NCI-H69 (cell line): ENCODE measurements around the gene LPGAT1.
"Not testable (repeated sequence)": the region's sequence is repeated elsewhere in the genome, so short reads cannot be mapped to it uniquely, and the experiment has no call there.

Source experiments
- DNase-seq: peaks from one replicate; lab custom pipeline; 2025; lab: John Stamatoyannopoulos, UW

LPGAT1 gene

DNA sequence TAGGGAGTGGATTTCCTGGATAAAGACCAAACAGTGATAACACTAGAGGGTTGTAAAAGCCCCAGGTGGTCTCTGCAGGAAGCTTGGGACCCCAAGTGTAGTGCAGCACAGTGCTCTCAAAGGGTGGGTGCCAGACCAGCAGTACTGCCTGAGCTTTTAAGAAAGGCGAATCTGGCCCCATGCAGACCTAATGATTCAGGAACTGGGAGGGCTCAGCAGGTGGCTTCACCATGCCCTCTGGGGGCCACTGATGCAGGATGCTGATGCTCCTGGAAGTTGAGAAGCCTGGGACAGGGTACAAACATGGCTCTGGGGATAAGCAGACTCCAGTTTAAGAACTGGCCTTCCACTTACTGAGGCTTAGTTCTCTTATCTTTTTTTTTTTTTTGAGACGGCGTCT is 126.0 kb downstream of the LPGAT1 start:
- no peak for DNase-seq

- peak; percentile 92 for DNase-seq
These were observed 126.6 kb downstream of the LPGAT1 start for GRCh38 chr1:211703812-211704537.

DNA sequence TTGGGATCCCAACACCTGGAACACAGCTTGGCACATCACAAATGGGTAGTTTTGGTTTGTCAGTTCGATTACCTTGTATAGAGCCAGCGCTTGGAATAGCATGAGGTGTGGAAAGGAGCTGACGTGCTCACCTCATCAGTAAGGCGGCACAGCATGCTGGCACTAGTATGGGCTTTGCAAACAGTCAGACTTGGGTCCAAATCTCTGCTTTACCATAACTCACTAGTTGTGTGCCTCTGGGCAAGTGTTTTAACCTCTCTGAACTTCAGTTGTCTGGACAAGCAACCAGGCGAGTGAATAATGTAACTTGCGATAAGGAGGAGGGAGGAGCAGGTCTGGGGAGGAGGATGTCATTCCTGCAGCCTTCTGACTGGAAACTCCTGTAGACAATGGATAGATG is 128.8 kb downstream of the LPGAT1 start:
- DNase-seq, result no peak

DNA sequence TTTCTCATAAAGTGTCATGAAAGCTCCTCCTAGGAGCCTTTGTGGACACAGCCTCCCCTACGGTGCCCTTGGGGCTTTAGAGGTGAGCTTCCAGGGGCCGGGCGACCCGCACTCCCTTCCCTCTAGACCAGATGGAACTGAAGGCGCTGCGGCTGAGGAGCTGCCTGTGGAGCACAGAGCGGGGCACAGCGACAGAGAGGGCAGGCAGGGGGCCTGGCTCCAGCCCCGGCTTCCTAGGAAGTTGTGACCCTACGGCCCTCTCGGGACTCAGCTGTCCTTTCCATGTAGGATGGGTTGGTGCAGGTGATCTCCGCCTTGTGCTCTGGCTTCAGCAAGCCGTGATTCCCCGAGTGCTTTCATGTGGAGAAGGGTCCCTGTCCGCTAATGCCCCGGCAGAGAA is 131.5 kb downstream of the LPGAT1 start:
- DNase-seq, result no peak

GRCh38 chr1:211698161-211699026 is 132.2 kb downstream of the LPGAT1 start:
- peak; percentile 90 for DNase-seq

DNA sequence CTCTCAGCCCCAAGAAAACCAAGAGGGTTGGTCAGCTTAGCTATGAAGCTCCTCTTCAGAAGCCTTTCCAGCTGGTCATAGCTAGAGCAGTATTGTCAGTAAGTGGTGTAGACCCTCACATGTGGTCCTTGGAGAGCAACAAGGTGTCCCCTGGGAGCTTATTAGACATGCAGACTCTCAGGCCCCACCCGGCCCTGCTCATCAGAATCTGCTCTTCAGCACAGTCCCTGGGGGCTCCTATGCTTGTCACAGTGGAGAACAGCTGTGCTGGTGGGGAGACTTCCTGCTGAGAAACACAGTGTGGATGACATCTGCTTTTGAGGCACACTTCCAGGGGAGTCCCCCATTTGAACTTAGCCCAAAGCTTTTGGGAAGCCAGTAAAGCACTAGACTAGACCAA is 133.2 kb downstream of the LPGAT1 start:
- DNase-seq, result peak; percentile 89

GRCh38 chr1:211695135-211695816 is 135.3 kb downstream of the LPGAT1 start:
- DNase-seq, result no peak

DNA sequence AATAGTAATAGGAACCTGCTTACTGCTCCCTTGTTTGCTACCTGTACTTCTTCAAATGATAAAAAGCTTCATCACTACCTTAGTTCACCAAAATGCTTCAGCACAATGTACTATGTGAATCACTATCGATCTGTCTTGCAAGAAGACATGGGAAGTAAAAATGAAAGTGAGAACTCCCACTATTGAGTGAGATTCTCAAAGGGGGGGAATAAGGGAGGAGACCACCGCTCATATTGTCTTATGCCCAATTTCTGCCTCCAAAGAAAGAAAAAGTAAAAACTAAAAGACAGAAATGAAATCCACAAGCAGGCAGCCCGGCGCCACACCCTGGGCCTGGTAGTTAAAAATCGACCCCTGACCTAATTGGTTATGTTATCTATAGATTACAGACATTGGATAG is 136.7 kb downstream of the LPGAT1 start:
- not testable (repeated sequence) for DNase-seq
